HG03520 (cell line): ENCODE results near the gene EXOG.

Source experiments
- ATAC-seq: cut with Tn5 transposase; IDR thresholded peaks from one replicate; pipeline ENCODE4 v1.9.1; 2021; ENCODE audit warnings: mild to moderate bottlenecking, moderate library complexity; ENCODE audit not compliant: unreplicated experiment

The EXOG gene

DNA sequence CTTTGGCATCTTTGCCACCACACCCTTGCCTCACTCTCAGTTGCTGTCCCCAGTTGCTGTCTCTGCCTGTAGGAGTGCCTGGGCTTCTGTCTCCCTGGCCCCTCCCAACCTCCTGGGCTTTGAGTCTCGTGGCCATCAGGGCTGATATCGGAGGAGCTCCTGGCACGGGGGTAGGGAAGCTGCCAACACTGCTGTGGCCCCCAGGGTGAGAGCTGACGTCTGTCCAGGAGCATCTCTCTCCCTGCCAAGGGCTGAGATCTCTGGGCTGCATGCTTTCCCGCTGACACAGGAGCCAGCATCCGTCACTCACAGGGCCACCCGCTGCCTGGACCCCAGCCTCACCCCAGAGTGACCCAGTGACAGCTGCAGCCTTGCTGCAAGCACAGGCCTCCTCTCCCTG lies 47.4 kb downstream of the EXOG start:
- no peak for ATAC-seq

- ATAC-seq: no peak
These were observed 48.8 kb downstream of the EXOG start for GRCh38 chr3:38544926-38545325.

GRCh38 chr3:38545550-38545949 lies 49.4 kb downstream of the EXOG start:
- ATAC-seq: no peak

DNA sequence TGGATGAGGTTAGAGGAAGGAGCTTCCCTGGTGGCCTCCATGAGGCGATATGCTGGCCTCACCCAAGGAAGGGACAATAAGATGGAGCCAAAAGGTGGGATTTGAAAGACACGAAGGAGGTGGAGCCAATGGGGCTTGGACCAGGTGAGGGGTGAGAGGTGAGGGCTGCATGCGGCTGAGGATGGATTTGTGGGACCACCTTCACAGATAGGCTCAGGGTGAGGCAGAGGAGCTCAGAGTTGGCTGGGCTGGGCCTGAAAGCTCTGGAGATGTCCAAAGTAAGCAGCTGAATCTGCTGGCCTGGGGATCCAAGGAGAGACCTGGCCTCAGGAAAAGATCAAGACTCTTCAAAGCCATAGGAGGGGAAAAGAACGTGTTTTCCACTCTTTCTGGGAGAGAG lies 49.8 kb downstream of the EXOG start:
- no peak for ATAC-seq

DNA sequence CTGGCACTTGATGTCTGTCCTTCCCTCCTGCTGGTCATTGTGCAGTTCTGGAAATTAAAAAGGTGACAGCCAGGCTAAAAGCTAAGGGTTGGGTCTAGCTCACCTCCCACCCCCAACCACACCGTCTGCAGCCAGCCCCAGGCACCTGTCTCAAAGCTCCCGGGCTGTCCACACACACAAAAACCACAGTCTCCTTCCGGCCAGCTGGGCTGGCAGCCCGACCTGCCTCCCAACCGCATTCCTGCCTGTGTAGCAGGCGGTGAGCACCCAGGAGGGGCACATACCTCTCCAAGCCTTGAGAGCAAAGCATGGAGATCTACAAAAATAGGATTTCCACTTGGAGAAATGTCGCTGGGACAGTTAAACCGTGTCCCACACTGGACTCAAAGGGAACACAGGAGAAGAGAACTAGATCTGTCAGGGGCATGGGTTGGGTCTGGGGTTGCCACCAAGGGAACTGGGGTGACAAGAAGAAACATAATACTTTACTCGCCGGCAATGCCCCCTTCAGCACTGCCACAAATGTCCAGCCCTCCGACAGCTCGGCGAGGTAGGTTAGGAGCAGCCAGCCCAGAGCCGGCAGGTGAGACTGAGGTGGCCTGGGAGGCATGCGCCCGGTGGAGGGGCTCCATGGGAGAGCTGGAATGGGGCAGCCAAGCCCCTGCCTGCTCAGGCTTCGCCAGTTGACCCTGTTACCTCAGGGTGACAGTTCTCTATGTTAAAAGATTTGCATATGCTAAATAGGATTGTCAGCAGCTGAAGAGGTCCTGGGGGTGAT lies 52.2 kb downstream of the EXOG start:
- ATAC-seq: no peak

DNA sequence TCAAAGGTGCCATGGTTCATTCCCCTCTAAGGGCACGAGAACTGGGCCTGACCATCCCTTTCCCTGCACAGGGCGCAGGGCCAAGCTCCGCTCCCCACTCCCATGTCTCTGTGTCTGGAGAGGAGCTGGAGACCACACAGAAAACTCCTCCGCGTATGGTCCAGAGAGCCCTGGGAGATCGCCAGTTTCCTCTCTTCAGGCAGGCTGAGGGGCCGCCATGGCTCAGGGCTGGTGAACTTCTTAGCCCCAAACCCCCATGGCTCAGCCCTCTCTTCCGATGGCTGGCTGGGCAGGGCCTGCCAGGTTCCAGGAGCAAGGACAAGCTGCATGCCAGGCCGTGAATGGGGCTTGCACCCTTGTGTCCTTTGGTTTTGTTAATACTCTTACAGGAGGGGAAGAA lies 52.9 kb downstream of the EXOG start:
- no peak for ATAC-seq

- ATAC-seq: no peak
These were observed 53.3 kb downstream of the EXOG start for GRCh38 chr3:38549486-38549885.

DNA sequence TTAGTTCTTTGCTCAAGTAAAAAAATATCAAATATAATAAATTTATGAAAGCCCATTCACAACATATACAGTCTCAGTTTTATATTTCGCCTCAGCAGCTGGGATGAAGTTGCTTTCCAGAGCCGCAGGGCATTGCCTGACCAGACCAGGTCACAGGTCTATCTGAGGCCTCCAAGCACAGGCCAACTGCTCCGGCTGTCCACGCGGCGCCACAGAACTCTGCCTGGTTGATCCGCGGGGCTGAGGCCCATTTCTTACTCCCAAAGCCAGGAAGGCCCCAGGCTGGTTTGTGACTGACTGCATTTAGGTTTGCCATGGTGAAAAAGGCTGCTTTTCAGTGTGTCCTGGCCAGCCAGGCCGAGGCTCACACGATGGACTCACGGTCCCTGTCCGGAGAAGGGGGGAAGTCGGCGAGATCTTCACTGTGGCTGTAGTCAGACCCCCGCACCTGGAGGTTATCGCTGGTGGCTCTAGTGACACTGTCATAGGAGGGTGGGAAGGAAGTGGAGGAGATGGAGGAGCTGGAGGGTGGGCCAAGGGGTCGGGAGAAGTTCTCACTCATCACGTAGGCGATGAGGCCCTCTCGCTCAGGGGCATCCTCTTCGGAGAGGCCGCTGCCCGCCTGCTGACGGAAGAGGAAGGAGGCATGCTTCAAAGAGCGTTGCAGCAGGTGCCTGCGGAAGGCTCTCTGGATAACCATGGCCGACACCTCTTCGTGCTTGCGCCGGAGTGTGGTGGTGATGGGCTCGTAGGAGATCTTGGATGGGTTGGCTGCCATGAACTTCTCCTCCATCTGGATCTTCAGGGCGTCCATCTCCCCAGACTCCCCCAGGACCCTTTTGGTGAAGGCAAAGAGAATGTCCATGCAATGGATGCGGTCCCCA lies 54.1 kb downstream of the EXOG start:
- no peak for ATAC-seq

- no peak for ATAC-seq
These were observed 55.1 kb downstream of the EXOG start for GRCh38 chr3:38551026-38551832.

- ATAC-seq: no peak
These were observed 56.2 kb downstream of the EXOG start for GRCh38 chr3:38552364-38552763.

DNA sequence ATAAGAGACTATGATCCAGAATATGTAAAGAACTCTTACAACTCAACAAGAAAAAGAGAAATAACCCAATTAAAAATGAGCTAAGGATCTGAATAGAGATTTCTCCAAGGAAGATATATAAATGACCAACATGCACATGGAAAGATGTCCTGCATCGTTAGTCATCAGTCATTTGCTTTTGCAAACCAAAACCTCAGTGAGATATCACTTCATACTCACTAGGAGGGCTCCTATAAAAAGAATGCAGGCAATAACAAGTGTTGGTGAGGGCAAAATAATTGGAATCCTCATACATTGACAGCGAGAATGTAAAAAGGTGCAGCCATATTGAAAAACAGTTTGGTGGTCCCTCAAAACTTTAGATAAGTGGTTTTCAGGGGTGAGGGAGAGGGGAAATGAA lies 56.9 kb downstream of the EXOG start:
- no peak for ATAC-seq

- no peak for ATAC-seq
These were observed 58.1 kb downstream of the EXOG start for GRCh38 chr3:38554127-38554827.

GRCh38 chr3:38555149-38555840 lies 59.2 kb downstream of the EXOG start:
- ATAC-seq: no peak

- no peak for ATAC-seq
These were observed 59.8 kb downstream of the EXOG start for GRCh38 chr3:38555926-38556325.

GRCh38 chr3:38556640-38557358 lies 60.7 kb downstream of the EXOG start:
- no peak for ATAC-seq

DNA sequence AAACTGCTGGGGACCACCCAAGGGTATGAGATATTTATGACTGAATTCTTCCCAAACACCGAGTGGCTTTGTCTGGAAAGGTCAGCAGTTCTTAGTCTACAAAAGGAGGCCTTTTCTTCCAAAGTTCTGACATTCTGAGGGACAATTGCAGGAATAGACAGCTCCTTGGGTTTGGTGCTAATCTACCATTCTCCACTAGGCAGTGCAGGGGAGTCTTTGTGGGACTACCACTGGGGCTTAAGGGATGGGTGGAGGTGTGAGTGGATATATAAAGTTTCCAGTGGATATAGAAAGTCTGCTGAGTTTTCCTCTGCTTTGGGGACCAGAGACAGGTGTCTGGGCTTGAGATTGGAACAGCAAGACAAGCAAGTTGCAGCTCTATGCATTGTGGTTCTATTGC lies 62.7 kb downstream of the EXOG start:
- ATAC-seq: no peak

DNA sequence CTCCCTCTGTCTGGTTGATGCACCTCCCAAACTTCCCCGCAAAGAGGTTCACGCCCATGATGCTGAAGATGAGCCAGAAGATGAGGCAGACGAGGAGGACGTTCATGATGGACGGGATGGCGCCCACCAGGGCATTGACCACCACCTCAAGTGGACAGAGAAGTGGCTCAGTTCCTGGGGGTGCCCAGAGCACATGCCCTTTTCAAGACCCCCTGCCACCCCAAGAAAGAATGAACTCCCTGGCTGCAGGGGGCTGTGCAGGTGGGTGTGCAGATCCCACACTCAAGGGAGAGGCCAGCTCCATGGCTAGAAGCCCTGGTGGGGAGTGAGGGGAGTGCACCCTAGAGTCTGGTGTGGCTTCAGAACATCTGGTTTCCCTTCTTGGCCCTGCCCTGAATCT lies 64.1 kb downstream of the EXOG start:
- no peak for ATAC-seq

DNA sequence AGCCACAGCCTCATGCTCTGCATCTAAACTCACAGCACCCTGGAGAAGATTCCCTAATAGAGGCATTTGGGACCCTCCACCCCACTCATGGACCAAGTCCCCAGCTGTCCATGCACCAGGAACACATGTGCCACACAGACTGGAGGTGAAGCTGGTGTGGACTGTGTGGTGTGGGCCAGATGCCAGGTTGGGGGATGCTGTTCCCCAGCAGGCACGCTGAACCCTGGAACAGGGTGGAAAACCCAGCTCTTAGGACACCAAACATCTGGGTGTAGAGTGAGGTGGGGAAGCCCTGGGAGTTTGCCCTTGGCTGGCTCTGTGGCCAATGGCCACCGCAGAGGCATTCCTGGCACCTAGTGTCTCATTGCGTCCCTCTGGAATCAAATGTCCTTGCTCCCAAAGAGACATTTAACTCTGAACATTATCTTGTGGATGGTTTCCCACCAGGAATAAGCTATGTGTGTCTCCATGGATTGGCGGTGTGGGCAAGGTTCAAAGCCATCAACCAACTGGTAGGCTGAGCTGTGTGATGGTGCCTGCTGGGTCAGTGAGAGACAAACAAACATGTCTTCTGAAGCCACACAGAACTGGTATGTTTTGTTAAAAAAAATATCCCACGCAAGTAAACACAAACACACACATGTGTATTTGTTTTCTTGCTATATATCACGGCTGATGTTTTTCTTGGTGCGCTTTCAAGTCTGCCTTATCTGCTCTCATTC lies 65.0 kb downstream of the EXOG start:
- ATAC-seq: no peak
